Spleen (tissue), 7 donors: ENCODE results near the gene CCDC170.

ENCODE experiments used
- POLR2A ChIP-seq, 3 donors: fragments of 450-650 bp; IDR thresholded peaks; one replicate each; pipeline ENCODE4 v1.5.1; 2017; ENCODE audit warnings: antibody characterized with exemption in 3 of 3, mild to moderate bottlenecking in 1 of 3
- POLR2AphosphoS5 ChIP-seq, 3 donors: sonication (generic); formaldehyde crosslinking; IDR thresholded peaks; one replicate each; pipeline ENCODE4 v1.5.1; 2017; ENCODE audit warnings: antibody characterized with exemption in 3 of 3
- TF ChIP-seq, protein P1 (sequence below), 11 experiments: fragments of 200-600 bp in 7 of 11; fragments of 450-650 bp in 4 of 11; sonication (generic) in 4 of 11; IDR thresholded peaks in 8 of 11; conservative IDR thresholded peaks in 3 of 11; 1 replicate in 7 of 11; 2 replicates in 4 of 11; pipeline versions ENCODE4 v1.4.0 to v1.8.0; 2016 to 2021; ENCODE audit warnings: antibody characterized with exemption in 11 of 11, inconsistent platforms in 4 of 11, mild to moderate bottlenecking in 1 of 11
- donor health status: DM: no; HTN: no; CAD: no; lungs with moderate emphysema.
- donor health status: DM: no; HTN: no; CAD: no.
- donor health status: DM: no; HTN: no; CAD: no.

DNA sequence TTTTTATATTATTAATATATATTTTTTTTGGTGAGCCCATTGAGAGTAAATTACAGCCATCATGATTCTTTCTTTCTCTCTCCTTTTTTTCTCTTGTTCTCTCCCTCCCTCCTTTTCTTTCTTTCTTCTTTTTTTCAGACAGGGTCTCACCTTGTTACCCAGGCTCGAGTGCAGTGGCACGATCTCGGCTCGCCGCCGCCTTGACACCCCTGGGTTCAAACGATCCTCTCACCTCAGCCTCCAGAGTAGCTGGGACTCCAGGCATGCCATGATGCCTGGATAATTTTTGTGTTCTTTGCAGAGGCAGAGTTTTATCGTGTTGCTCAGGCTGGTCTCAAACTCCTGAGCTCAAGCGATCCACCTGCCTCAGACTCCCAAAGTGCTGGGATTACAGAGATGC lies 1.6 kb downstream of the CCDC170 start:
- TF ChIP-seq, protein P1, sequence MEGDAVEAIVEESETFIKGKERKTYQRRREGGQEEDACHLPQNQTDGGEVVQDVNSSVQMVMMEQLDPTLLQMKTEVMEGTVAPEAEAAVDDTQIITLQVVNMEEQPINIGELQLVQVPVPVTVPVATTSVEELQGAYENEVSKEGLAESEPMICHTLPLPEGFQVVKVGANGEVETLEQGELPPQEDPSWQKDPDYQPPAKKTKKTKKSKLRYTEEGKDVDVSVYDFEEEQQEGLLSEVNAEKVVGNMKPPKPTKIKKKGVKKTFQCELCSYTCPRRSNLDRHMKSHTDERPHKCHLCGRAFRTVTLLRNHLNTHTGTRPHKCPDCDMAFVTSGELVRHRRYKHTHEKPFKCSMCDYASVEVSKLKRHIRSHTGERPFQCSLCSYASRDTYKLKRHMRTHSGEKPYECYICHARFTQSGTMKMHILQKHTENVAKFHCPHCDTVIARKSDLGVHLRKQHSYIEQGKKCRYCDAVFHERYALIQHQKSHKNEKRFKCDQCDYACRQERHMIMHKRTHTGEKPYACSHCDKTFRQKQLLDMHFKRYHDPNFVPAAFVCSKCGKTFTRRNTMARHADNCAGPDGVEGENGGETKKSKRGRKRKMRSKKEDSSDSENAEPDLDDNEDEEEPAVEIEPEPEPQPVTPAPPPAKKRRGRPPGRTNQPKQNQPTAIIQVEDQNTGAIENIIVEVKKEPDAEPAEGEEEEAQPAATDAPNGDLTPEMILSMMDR (IDR thresholded peaks at IDR 0.05 in 8 of 11, conservative IDR thresholded peaks at IDR 0.05 in 3 of 11) = no peak
- no peak for TF ChIP-seq POLR2A (IDR thresholded peaks at IDR 0.05)
- no peak for TF ChIP-seq POLR2AphosphoS5 (IDR thresholded peaks at IDR 0.05)
